SK-N-MC (cell line): ENCODE data around the gene IL1RAPL1.

Source experiments
- EZH2 ChIP-seq: fragments of 200-600 bp; sonication (generic); IDR thresholded peaks from one replicate; pipeline ENCODE4 v1.6.1; 2017; ENCODE audit warnings: antibody characterized with exemption
- FOXP2 ChIP-seq: optimal IDR thresholded peaks from 2 replicates; pipeline ENCODE3; 2011; ENCODE audit warnings: mild to moderate bottlenecking, moderate library complexity; ENCODE audit not compliant: insufficient read depth; ENCODE audit errors: extremely low read length, control extremely low read depth
- POLR2AphosphoS5 ChIP-seq: IDR thresholded peaks from 2 replicates; pipeline ENCODE4 v1.6.1; 2012; ENCODE audit warnings: mild to moderate bottlenecking, low read depth, low read length, borderline replicate concordance

DNA sequence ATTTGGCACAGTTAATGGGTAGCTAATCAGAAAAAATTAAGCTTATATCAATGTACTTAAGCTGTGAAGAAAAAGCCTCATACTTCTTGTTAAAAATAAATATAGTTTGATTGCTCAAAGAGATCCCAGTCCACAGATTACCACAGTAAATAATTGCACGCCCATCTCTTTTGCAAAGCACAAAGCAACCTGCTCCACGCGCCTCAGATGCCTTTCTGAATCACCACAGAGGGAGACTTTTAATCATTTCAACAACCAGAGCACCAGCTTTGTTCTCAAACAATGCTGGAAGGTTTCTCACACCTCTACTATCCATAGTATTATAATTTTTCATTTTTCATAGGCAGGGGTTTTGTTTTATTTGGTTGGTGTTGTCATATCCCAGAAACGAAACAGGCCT lies 1289.5 kb downstream of the IL1RAPL1 start:
- no peak for TF ChIP-seq EZH2
- TF ChIP-seq POLR2AphosphoS5: no peak
- TF ChIP-seq FOXP2: no peak
